ENCODE measurements around the gene FCGR1A.
"Not testable (repeated sequence)": the region's sequence is repeated elsewhere in the genome, so short reads cannot be mapped to it uniquely, and the experiment has no call there.

DNA sequence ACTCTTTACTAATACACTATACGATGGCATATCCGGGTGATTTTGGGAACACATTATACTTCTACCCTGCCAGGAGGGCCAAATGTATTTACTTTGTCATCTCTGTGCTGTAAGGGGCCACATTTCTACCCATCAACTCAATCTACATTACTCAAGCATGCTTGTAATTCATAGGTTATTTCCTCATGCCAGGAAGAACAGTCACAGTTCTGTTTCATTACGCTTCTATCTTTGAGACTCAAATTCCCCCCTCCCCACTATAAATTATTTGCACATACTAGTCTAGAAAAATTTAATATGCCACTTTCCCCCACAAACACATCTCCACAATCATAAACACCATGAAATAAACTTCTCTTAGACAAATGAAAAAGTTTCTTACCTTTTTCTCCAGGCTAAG is 19.1 kb downstream of the FCGR1A start:
- TF ChIP-seq, protein P1, sequence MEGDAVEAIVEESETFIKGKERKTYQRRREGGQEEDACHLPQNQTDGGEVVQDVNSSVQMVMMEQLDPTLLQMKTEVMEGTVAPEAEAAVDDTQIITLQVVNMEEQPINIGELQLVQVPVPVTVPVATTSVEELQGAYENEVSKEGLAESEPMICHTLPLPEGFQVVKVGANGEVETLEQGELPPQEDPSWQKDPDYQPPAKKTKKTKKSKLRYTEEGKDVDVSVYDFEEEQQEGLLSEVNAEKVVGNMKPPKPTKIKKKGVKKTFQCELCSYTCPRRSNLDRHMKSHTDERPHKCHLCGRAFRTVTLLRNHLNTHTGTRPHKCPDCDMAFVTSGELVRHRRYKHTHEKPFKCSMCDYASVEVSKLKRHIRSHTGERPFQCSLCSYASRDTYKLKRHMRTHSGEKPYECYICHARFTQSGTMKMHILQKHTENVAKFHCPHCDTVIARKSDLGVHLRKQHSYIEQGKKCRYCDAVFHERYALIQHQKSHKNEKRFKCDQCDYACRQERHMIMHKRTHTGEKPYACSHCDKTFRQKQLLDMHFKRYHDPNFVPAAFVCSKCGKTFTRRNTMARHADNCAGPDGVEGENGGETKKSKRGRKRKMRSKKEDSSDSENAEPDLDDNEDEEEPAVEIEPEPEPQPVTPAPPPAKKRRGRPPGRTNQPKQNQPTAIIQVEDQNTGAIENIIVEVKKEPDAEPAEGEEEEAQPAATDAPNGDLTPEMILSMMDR (IDR thresholded peaks at IDR 0.05 in 2 of 3, conservative IDR thresholded peaks at IDR 0.05 in 1 of 3; ENCODE audit: borderline replicate concordance in 1 of 3, insufficient read depth in 1 of 3, low read depth in 2 of 3, low read length in 2 of 3), result not testable (repeated sequence)
- not testable (repeated sequence) for TF ChIP-seq FOSL1 (IDR thresholded peaks at IDR 0.05; ENCODE audit: low read depth); EZH2 (IDR thresholded peaks at IDR 0.05); POLR2AphosphoS5 (IDR thresholded peaks at IDR 0.05; ENCODE audit: low read depth, low read length); SP1 (IDR thresholded peaks at IDR 0.05; ENCODE audit: low read depth); TCF7L2 (IDR thresholded peaks at IDR 0.05; ENCODE audit: borderline replicate concordance, extremely low read depth, insufficient read depth, insufficient read length)

Data from HCT116 (cell line).